SK-N-SH treated with all-trans-retinoic acid at 6 μM for 48 hours (cell line): Measurements from ENCODE around the gene HOPX.

ENCODE experiments used
- BACH2 ChIP-seq: fragments of 250-450 bp; sonication (Bioruptor Pico); IDR thresholded peaks from 2 replicates; pipeline ENCODE4 v1.9.0; 2021; ENCODE audit warnings: mild to moderate bottlenecking, borderline replicate concordance
- CSDC2 ChIP-seq: fragments of 250-450 bp; sonication (Bioruptor Pico); IDR thresholded peaks from 2 replicates; pipeline ENCODE4 v1.5.0; 2020; ENCODE audit warnings: mild to moderate bottlenecking, moderate library complexity
- ESRRG ChIP-seq: fragments of 250-450 bp; sonication (Bioruptor Pico); IDR thresholded peaks from 2 replicates; pipeline ENCODE4 v1.6.1; 2021; ENCODE audit warnings: mild to moderate bottlenecking
- OSR1 ChIP-seq: fragments of 250-450 bp; sonication (Bioruptor Pico); IDR thresholded peaks from 2 replicates; pipeline ENCODE4 v1.8.0; 2022; ENCODE audit warnings: moderate library complexity, mild to moderate bottlenecking, inconsistent platforms
- PPARA ChIP-seq: fragments of 250-450 bp; sonication (Bioruptor Pico); IDR thresholded peaks from 2 replicates; pipeline ENCODE4 v1.5.0; 2020; ENCODE audit warnings: mild to moderate bottlenecking, borderline replicate concordance
- SNAI2 ChIP-seq: fragments of 250-450 bp; sonication (Bioruptor Pico); IDR thresholded peaks from 2 replicates; pipeline ENCODE4 v1.5.0; 2020; ENCODE audit warnings: mild to moderate bottlenecking, moderate library complexity
- TOX ChIP-seq: fragments of 250-450 bp; sonication (Bioruptor Pico); IDR thresholded peaks from 2 replicates; pipeline ENCODE4 v1.8.0; 2021; ENCODE audit warnings: mild to moderate bottlenecking, moderate library complexity, borderline replicate concordance
- ZFP3 ChIP-seq: fragments of 250-450 bp; sonication (Bioruptor Pico); IDR thresholded peaks from 2 replicates; pipeline ENCODE4 v1.5.0; 2020; ENCODE audit warnings: mild to moderate bottlenecking, moderate library complexity
- ZNF8 ChIP-seq: fragments of 450-650 bp; formaldehyde crosslinking; IDR thresholded peaks from 2 replicates; pipeline ENCODE4 v1.5.0; 2020; ENCODE audit warnings: mild to moderate bottlenecking, moderate library complexity
- TF ChIP-seq, protein P1 (sequence below): fragments of 250-450 bp; sonication (Bioruptor Pico); IDR thresholded peaks from 2 replicates; pipeline ENCODE4 v1.5.1; 2020; ENCODE audit warnings: low read depth, mild to moderate bottlenecking, moderate library complexity
- TF ChIP-seq, protein P2 (sequence below): fragments of 250-450 bp; sonication (Bioruptor Pico); IDR thresholded peaks from 2 replicates; pipeline ENCODE4 v1.8.0; 2020; ENCODE audit warnings: mild to moderate bottlenecking, moderate library complexity, borderline replicate concordance

GRCh38 chr4:56671860-56672259 lies 9.2 kb downstream of the HOPX start:
- TF ChIP-seq, protein P1, sequence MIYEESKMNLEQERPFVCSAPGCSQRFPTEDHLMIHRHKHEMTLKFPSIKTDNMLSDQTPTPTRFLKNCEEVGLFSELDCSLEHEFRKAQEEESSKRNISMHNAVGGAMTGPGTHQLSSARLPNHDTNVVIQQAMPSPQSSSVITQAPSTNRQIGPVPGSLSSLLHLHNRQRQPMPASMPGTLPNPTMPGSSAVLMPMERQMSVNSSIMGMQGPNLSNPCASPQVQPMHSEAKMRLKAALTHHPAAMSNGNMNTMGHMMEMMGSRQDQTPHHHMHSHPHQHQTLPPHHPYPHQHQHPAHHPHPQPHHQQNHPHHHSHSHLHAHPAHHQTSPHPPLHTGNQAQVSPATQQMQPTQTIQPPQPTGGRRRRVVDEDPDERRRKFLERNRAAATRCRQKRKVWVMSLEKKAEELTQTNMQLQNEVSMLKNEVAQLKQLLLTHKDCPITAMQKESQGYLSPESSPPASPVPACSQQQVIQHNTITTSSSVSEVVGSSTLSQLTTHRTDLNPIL (CRISPR knock-in tag): no peak
- TF ChIP-seq, protein P2, sequence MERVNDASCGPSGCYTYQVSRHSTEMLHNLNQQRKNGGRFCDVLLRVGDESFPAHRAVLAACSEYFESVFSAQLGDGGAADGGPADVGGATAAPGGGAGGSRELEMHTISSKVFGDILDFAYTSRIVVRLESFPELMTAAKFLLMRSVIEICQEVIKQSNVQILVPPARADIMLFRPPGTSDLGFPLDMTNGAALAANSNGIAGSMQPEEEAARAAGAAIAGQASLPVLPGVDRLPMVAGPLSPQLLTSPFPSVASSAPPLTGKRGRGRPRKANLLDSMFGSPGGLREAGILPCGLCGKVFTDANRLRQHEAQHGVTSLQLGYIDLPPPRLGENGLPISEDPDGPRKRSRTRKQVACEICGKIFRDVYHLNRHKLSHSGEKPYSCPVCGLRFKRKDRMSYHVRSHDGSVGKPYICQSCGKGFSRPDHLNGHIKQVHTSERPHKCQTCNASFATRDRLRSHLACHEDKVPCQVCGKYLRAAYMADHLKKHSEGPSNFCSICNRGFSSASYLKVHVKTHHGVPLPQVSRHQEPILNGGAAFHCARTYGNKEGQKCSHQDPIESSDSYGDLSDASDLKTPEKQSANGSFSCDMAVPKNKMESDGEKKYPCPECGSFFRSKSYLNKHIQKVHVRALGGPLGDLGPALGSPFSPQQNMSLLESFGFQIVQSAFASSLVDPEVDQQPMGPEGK (CRISPR knock-in tag): no peak
- TF ChIP-seq BACH2 (no peak), TOX (no peak), CSDC2 (CRISPR knock-in tag) (no peak), ZFP3 (CRISPR knock-in tag) (no peak), PPARA (no peak), SNAI2 (CRISPR knock-in tag) (no peak), OSR1 (CRISPR knock-in tag) (no peak), ESRRG (CRISPR knock-in tag) (no peak), ZNF8 (no peak)
